ENCODE measurements around the gene MEA1. TPM values are rescaled to one million over a fixed set of nuclear protein-coding genes. Genes with fewer than 3 reads are reported as not detected.

The MEA1 gene
- polyA plus RNA-seq, 1 experiment: 86.5 TPM

GRCh38 chr6:42984924-42985475 lies 28.7 kb downstream of the MEA1 start:
- Histone ChIP-seq H3K27me3 (ENCODE audit: control insufficient read depth, insufficient read depth, low read length) (no peaks in the 10 kb centered on the region), H3K4me3 (ENCODE audit: low read depth, low read length) (peak overlapping the region; percentile 76), H3K27ac (ENCODE audit: low read depth, low read length) (peak overlapping the region; percentile 52), H3K9me3 (ENCODE audit: control insufficient read depth, insufficient read depth, low read length) (no peaks in the 10 kb centered on the region)
- POLR2A ChIA-PET: interaction anchor here (0.6 to 1.8 kb wide), 7 partner anchors 10 to 239 kb away, joined by 3 to 18 read pairs (median 8); partner anchors contain the start of genes CNPY3, CUL9, KLHDC3 and MEA1
- no peak for DNase-seq (ENCODE audit: low read depth, low spot score)
- CTCF ChIA-PET: interaction anchor here (0.9 kb wide), 1 partner anchor 159 kb away, joined by 3 read pairs; no protein-coding TSS in a partner anchor
- TF ChIP-seq CTCF (IDR thresholded peaks at IDR 0.05; ENCODE audit: low read depth, low read length): no peak

DNA sequence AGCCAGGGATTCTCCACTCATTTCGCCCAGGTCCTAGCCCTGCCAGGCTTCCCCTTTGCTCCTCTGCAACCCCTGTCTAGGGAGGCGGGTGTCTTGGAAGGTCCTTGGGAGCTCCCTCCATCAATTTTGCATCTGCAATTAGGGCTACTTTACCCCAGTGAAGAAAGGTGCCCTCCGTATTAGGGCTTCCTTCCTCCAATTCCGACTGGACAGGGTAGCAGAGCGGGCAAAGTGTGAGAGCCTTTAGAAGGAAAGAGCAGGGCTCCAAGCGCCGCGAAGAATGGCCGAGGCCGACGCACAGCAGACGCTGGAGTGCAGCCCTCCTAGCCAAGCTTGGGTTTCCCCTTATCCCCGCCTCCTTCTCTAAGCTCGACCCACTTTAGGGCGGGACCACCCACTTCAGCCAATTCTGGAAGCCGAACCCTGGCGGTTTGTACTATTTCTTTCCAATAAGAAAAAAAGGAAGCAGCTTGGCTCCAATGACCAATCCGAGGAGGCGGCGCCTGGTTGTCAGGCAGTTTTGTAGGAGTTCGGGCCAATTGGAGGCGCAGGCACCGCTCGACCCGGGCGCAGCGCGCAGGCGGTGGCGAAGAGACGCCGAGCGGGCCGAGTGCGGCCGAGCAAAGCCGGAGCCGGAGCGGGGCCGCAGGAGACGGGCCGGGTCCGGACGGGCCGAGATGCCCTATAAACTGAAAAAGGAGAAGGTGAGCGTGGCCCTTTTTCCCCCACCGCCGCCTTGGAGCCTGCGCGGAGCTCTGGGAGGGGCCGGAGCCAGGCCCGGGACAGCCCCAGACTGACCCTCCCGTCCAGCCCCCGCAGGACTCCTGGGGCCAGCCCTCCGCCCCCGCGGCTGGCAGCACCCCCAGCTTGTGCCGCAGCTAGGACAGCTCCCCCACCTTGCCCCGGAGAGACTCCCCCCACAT lies 29.5 kb downstream of the MEA1 start, which contains the start of gene PPP2R5D:
Gene PPP2R5D, plus strand, starts transcription at position 570 of the 923 bp plus-strand sequence. Its CDS starts 108 bp downstream, at position 678.
- ChIA-PET CTCF (interaction anchor here (0.9 kb wide), 1 partner anchor 160 kb away, joined by 3 read pairs; no protein-coding TSS in a partner anchor), POLR2A (interaction anchor here (0.6 to 1.8 kb wide), 17 partner anchors 10 to 238 kb away, joined by 3 to 18 read pairs (median 4); partner anchors contain the start of genes CNPY3, CUL7, CUL9 and KLC4)
- Histone ChIP-seq H3K27me3 (ENCODE audit: control insufficient read depth, insufficient read depth, low read length) (no peaks in the 10 kb centered on the region), H3K4me3 (ENCODE audit: low read depth, low read length) (peak within 1 kb of the TSS; percentile 76), H3K27ac (ENCODE audit: low read depth, low read length) (peak within 1 kb of the TSS; percentile 89), H3K9me3 (ENCODE audit: control insufficient read depth, insufficient read depth, low read length) (no peaks in the 10 kb centered on the region)
- peak; percentile 96 for DNase-seq (ENCODE audit: low read depth, low spot score)
- TF ChIP-seq CTCF (IDR thresholded peaks at IDR 0.05; ENCODE audit: low read depth, low read length): no peak

- no peak overlapping the region for H3K27ac ChIP-seq (ENCODE audit: low read depth, low read length)
- H3K4me3 ChIP-seq (ENCODE audit: low read depth, low read length): no peak overlapping the region
- DNase-seq (ENCODE audit: low read depth, low spot score): no peak
- POLR2A ChIA-PET: no interaction called here
- no peak for TF ChIP-seq CTCF (IDR thresholded peaks at IDR 0.05; ENCODE audit: low read depth, low read length)
- CTCF ChIA-PET: no interaction called here
- no peaks in the 10 kb centered on the region; the same call in 1 of the 2 replicates for H3K9me3 ChIP-seq (ENCODE audit: control insufficient read depth, insufficient read depth, low read length)
- no peaks in the 10 kb centered on the region for H3K27me3 ChIP-seq (ENCODE audit: control insufficient read depth, insufficient read depth, low read length)
Measured at GRCh38 chr6:42981836-42982235, 31.9 kb downstream of the MEA1 start.

- H3K4me3 ChIP-seq (ENCODE audit: low read depth, low read length): peak overlapping the region; percentile 78
- POLR2A ChIA-PET: interaction anchor here (0.6 to 1.4 kb wide), 8 partner anchors 9 to 394 kb away, joined by 3 to 10 read pairs (median 5); partner anchors contain the start of gene CNPY3
- no peak for DNase-seq (ENCODE audit: low read depth, low spot score)
- H3K27ac ChIP-seq (ENCODE audit: low read depth, low read length): peak overlapping the region; percentile 49
- no peak for TF ChIP-seq CTCF (IDR thresholded peaks at IDR 0.05; ENCODE audit: low read depth, low read length)
- CTCF ChIA-PET: interaction anchor here (0.6 to 1.4 kb wide), 2 partner anchors 16 to 79 kb away, joined by 3 read pairs; no protein-coding TSS in a partner anchor
- no peaks in the 10 kb centered on the region for H3K27me3 ChIP-seq (ENCODE audit: control insufficient read depth, insufficient read depth, low read length)
- H3K9me3 ChIP-seq (ENCODE audit: control insufficient read depth, insufficient read depth, low read length): no peaks in the 10 kb centered on the region; the same call in 1 of the 2 replicates
Measured at GRCh38 chr6:42979523-42980177, 34.1 kb downstream of the MEA1 start.

Data from AG04450 (cell line).